PC-9 (cell line): ENCODE data around the gene GLP1R. TPM values are rescaled to one million over a fixed set of nuclear protein-coding genes. Genes with fewer than 3 reads are reported as not detected.

Experiments used
- BruUV-seq: library from RNA; stranded (reverse); fragments of 400-500 nt; replicated peaks from 2 replicates; lab custom pipeline; 2021; lab: Mats Ljungman, UMichigan
- CTCF ChIA-PET: fragments of 300-600 bp; sonication (Branson Sonifier 250); formaldehyde crosslinking; loops from one replicate; lab custom pipeline; 2022; ENCODE audit warnings: antibody characterized with exemption; lab: Charles Lee
- POLR2A ChIA-PET: fragments of 300-600 bp; sonication (Branson Sonifier 250); formaldehyde crosslinking; loops from one replicate; lab custom pipeline; 2022; ENCODE audit warnings: antibody characterized with exemption; ENCODE audit not compliant: unreplicated experiment; lab: Charles Lee
- DNase-seq, 2 experiments: peaks; one replicate each; pipeline versions ENCODE4 v3.0.0 to v3.0.0-alpha.2; 2015 to 2022; ENCODE audit warnings: mixed read lengths in 1 of 2
- H2AFZ ChIP-seq: fragments of 200-600 bp; sonication (generic); 2 replicates; pipeline ENCODE4 v1.8.1; 2017; ENCODE audit warnings: antibody characterized with exemption
- H3F3A ChIP-seq: fragments of 200-600 bp; sonication (generic); 2 replicates; pipeline ENCODE4 v1.8.1; 2017; ENCODE audit warnings: antibody characterized with exemption, mild to moderate bottlenecking, low read depth; ENCODE audit not compliant: insufficient read depth
- H3K27ac ChIP-seq: fragments of 200-600 bp; sonication (generic); 2 replicates; pipeline ENCODE4 v1.6.1; 2016; ENCODE audit warnings: mixed run types
- H3K27me3 ChIP-seq: fragments of 200-600 bp; sonication (generic); 2 replicates; pipeline ENCODE4 v1.6.1; 2016; ENCODE audit warnings: low read depth, mixed run types; ENCODE audit not compliant: insufficient read depth
- H3K36me3 ChIP-seq: fragments of 200-600 bp; sonication (generic); 2 replicates; pipeline ENCODE4 v1.6.1; 2016; ENCODE audit warnings: low read depth, mixed run types
- H3K4me1 ChIP-seq: fragments of 200-600 bp; sonication (generic); replicated peaks from 2 replicates; pipeline ENCODE4 v1.6.1; 2016; ENCODE audit warnings: mixed run types; ENCODE audit not compliant: insufficient read depth
- H3K4me2 ChIP-seq: fragments of 200-600 bp; sonication (generic); 2 replicates; pipeline ENCODE4 v1.6.1; 2017; ENCODE audit warnings: mixed run types
- H3K4me3 ChIP-seq: fragments of 200-600 bp; sonication (generic); 2 replicates; pipeline ENCODE4 v1.6.1; 2016; ENCODE audit warnings: mixed run types
- H3K79me2 ChIP-seq: fragments of 200-600 bp; sonication (generic); 2 replicates; pipeline ENCODE4 v1.6.1; 2017; ENCODE audit warnings: low read depth, mixed run types
- H3K9me2 ChIP-seq: fragments of 200-600 bp; sonication (generic); 2 replicates; pipeline ENCODE4 v1.8.1; 2017; ENCODE audit warnings: mild to moderate bottlenecking; ENCODE audit not compliant: insufficient read depth
- H3K9me3 ChIP-seq: fragments of 200-600 bp; sonication (generic); 2 replicates; pipeline ENCODE4 v1.8.1; 2016; ENCODE audit warnings: low read depth; ENCODE audit not compliant: insufficient read depth
- H4K20me1 ChIP-seq: fragments of 200-600 bp; sonication (generic); 2 replicates; pipeline ENCODE4 v1.8.1; 2017; ENCODE audit not compliant: insufficient read depth
- CTCF ChIP-seq: fragments of 200-600 bp; sonication (generic); conservative IDR thresholded peaks from 2 replicates; pipeline ENCODE4 v1.6.1; 2017; ENCODE audit warnings: mixed run types, antibody characterized with exemption, mild to moderate bottlenecking, moderate library complexity
- EZH2 ChIP-seq: fragments of 200-600 bp; sonication (generic); IDR thresholded peaks from 2 replicates; pipeline ENCODE4 v1.8.0; 2017; ENCODE audit warnings: antibody characterized with exemption, low read depth
- intact Hi-C: fragments of 100-400 bp; cut with micrococcal nuclease; formaldehyde crosslinking; loops from one replicate; pipeline ENCODE4 v1.10.0; 2022; ENCODE audit not compliant: unreplicated experiment
- total RNA-seq: library from RNA; stranded (reverse); gene quantifications from 2 replicates; pipeline ENCODE4 v1.2.3, GENCODE V29; 2021

The GLP1R gene
- total RNA-seq, 1 experiment from 2014 or later, result not detected

GRCh38 chr6:39080246-39080875, 31.8 kb downstream of the GLP1R start:
- intact Hi-C loops, result no loop called here

DNA sequence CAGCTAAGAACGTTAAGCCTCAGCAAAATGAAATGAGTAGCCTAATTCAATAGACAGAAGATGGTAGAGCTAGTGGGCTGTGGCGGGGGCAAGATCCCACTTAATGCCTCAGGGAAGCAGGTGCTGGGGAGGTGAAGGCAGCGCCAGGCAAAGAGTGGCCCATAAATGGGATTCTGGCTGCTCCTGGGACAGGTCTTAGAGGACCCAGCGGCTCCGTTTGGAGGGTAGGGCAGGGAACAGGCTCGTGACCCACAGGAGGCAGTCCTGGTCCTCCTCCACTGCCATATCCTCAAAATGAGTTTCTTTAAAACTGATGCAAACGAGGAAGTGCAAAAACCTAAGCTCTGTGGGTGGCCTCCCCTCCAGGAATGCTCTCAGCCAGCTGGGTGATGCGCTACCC, 33.7 kb downstream of the GLP1R start:
- intact Hi-C loops, result no loop called here

More at GRCh38 chr6:39080246-39080875, 31.8 kb downstream of the GLP1R start:
- Histone ChIP-seq H3K4me2 (no peak overlapping the region), H3K27me3 (peaks cover 84% of the 10 kb centered on the region), H3K9me3 (no peaks in the 10 kb centered on the region), H4K20me1 (no peaks in the 10 kb centered on the region), H3F3A (no peaks in the 10 kb centered on the region), H3K79me2 (no peaks in the 10 kb centered on the region), H3K9me2 (no peaks in the 10 kb centered on the region), H3K4me1 (no peaks in the 10 kb centered on the region), H3K36me3 (no peaks in the 10 kb centered on the region), H3K27ac (no peak overlapping the region), H3K4me3 (no peak overlapping the region), H2AFZ (no peak overlapping the region)
- DNase-seq, result no peak
- BruUV-seq, result no TSS peak
- TF ChIP-seq CTCF (no peak), EZH2 (no peak)
- POLR2A ChIA-PET, result interaction anchor here (0.6 kb wide), 1 partner anchor 1679 kb away, joined by 3 read pairs; no protein-coding TSS in a partner anchor
- CTCF ChIA-PET, result no interaction called here

GRCh38 chr6:39083231-39083634, 34.7 kb downstream of the GLP1R start:
- Histone ChIP-seq H3K4me3 (no peak overlapping the region), H2AFZ (no peak overlapping the region), H3K27ac (no peak overlapping the region), H3K4me1 (no peaks in the 10 kb centered on the region), H3F3A (no peaks in the 10 kb centered on the region), H3K36me3 (no peaks in the 10 kb centered on the region), H3K9me2 (no peaks in the 10 kb centered on the region), H3K79me2 (no peaks in the 10 kb centered on the region), H3K9me3 (no peaks in the 10 kb centered on the region), H3K27me3 (peaks cover 89% of the 10 kb centered on the region), H4K20me1 (no peaks in the 10 kb centered on the region), H3K4me2 (no peak overlapping the region)
- ChIA-PET CTCF (no interaction called here), POLR2A (interaction anchor here (0.7 kb wide), 1 partner anchor 152 kb away, joined by 9 read pairs; no protein-coding TSS in a partner anchor)
- no peak for DNase-seq
- intact Hi-C loops, result no loop called here
- BruUV-seq, result no TSS peak
- TF ChIP-seq CTCF (no peak), EZH2 (no peak)

More for the DNA sequence above, 33.7 kb downstream of the GLP1R start:
- Histone ChIP-seq H3K36me3 (no peaks in the 10 kb centered on the region), H3K9me2 (no peaks in the 10 kb centered on the region), H3K27ac (no peak overlapping the region), H4K20me1 (no peaks in the 10 kb centered on the region), H3K4me3 (no peak overlapping the region), H3K4me2 (no peak overlapping the region), H3K27me3 (peaks cover 86% of the 10 kb centered on the region), H3K79me2 (no peaks in the 10 kb centered on the region), H3F3A (no peaks in the 10 kb centered on the region), H3K9me3 (no peaks in the 10 kb centered on the region), H2AFZ (no peak overlapping the region), H3K4me1 (no peaks in the 10 kb centered on the region)
- ChIA-PET POLR2A (no interaction called here), CTCF (no interaction called here)
- no TSS peak for BruUV-seq
- no peak for TF ChIP-seq EZH2
- DNase-seq, result no peak
